ENCODE results near the gene RNF115. TPM values are rescaled to one million over a fixed set of nuclear protein-coding genes. Genes with fewer than 3 reads are reported as not detected.

The RNF115 gene
- polyA plus RNA-seq, 3 donors: 3.5 to 5.4 (median 5.2) TPM

DNA sequence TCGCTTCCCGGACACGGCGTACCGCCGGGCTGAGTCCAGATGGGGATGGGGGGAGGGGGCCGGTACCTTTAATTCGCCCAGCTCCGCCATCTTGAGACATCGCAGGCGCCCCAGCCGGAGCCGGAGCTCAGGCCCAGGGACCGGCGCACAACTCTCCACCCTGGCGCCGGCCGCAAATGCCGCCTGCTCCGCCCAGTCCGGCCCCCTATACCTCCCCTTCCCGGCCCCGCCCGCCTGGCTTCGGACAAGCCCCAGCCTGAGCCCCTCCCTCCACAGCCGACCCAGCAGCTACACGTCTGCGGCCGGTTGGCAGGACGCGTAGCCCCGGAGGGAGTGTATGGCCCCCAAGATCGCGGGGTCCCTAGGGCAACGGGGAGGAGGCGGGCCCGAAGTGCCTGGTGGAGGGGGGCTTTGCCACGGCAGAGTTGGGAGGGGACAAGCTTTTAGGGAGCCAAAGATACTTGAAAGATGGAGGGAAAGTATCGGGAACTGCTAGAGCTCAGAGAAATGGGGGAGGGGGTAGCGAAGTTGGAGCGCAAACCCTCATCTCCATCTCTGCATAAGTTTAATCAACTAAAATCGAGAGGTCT, 35.1 kb upstream of the RNF115 start, which contains the start of gene PIAS3:
Gene PIAS3 (minus strand): TSS at position 181 of the 590 bp plus-strand sequence. CDS start 91 bp downstream, at position 90.
- peak; percentile 79 to 84 (median 80) for DNase-seq
- Histone ChIP-seq H3K4me1 (ENCODE audit: control insufficient read depth in 1 of 2, insufficient read depth in 2 of 2, low read length in 2 of 2) (peaks cover 13 to 18% of the 10 kb centered on the region in 2 donors), H4K20me1 (ENCODE audit: insufficient read depth, low read length) (no peaks in the 10 kb centered on the region), H3K4me3 (replicated peaks in 1 of 3; ENCODE audit: low read depth in 2 of 3, low read length in 3 of 3) (peak within 1 kb of the TSS; percentile 94 to 99 (median 99)), H3K79me2 (ENCODE audit: insufficient read depth, low read length) (peaks cover 7% of the 10 kb centered on the region), H3K27ac (ENCODE audit: low read depth in 1 of 2, low read length in 2 of 2) (peak within 1 kb of the TSS; percentile 70 to 85), H3K9me3 (replicated peaks in 1 of 2; ENCODE audit: control insufficient read depth in 1 of 2, insufficient read depth in 1 of 2, low read length in 2 of 2) (no peaks in the 10 kb centered on the region), H3K36me3 (replicated peaks in 1 of 2; ENCODE audit: control insufficient read depth in 1 of 2, insufficient read depth in 2 of 2, low read length in 2 of 2) (peaks cover 18 to 32% of the 10 kb centered on the region in 2 donors), H3K9ac (ENCODE audit: insufficient read depth, low read length, poor library complexity, severe bottlenecking) (peak within 1 kb of the TSS; percentile 77), H2AFZ (ENCODE audit: insufficient read depth, low read depth, low read length, poor library complexity, severe bottlenecking) (peak within 1 kb of the TSS; percentile 95), H3K27me3 (ENCODE audit: control insufficient read depth in 2 of 2, insufficient read depth in 2 of 2, low read length in 2 of 2) (no peaks in the 10 kb centered on the region), H3K4me2 (replicated peaks; ENCODE audit: extremely low read depth, low read length, poor library complexity, severe bottlenecking) (peak within 1 kb of the TSS; percentile 97)
- Mint-ChIP-seq H3K4me1 (peaks cover 14% of the 10 kb centered on the region), H3K27ac (peak within 1 kb of the TSS; percentile 87 to 95 (median 93)), H3K36me3 (peaks cover 28 to 32% of the 10 kb centered on the region in 2 donors), H3K4me3 (peak within 1 kb of the TSS; percentile 97 to 98), H3K27me3 (ENCODE audit: low read depth in 3 of 3) (peaks cover 0 to 4% (median 2%) of the 10 kb centered on the region in 3 donors), H3K9me3 (peaks cover 0 to 1% (median 0%) of the 10 kb centered on the region in 7 donors)
- intact Hi-C loops (cut with micrococcal nuclease): loop anchor here in 1 of 2 donors (5.0 kb wide), 1 partner anchor 58 kb away; the partner anchor contains the start of gene PEX11B
- TF ChIP-seq, protein P1, sequence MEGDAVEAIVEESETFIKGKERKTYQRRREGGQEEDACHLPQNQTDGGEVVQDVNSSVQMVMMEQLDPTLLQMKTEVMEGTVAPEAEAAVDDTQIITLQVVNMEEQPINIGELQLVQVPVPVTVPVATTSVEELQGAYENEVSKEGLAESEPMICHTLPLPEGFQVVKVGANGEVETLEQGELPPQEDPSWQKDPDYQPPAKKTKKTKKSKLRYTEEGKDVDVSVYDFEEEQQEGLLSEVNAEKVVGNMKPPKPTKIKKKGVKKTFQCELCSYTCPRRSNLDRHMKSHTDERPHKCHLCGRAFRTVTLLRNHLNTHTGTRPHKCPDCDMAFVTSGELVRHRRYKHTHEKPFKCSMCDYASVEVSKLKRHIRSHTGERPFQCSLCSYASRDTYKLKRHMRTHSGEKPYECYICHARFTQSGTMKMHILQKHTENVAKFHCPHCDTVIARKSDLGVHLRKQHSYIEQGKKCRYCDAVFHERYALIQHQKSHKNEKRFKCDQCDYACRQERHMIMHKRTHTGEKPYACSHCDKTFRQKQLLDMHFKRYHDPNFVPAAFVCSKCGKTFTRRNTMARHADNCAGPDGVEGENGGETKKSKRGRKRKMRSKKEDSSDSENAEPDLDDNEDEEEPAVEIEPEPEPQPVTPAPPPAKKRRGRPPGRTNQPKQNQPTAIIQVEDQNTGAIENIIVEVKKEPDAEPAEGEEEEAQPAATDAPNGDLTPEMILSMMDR (IDR thresholded peaks at IDR 0.05): no peak
- under 1% methylated on average over 37 of the region's 42 CpGs for WGBS (ENCODE audit: insufficient coverage)

DNA sequence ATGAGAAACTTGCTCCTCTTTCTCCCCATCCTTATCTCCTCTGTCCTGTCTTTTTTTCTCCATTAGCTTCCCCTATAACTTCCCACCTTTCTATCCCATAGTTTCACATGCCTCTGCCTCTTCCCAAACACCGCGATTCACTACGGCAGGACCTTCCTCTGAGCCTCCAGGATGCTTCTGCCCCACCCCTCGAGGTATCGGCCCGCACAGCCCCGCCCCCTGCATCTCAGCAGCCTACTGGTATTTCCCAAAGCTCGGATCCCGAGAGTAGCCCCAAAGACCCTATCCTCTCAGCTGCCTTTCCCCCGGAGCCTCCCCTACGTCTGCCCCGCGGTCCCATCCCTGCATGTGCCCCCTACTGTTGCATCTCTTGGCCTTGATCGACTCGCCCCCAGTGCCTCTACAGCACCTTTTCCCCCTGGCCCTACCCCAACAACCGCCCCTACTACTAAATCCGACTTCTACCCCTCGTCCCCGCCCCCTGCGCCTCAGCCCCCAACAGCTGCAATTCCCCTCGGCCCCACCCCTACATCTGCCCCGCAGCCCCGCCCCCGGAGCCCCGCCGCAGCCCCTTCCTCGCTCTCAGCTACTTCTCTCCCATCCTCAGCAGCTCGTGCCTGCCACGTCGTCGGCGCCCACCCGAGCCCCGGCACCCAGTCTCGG, 34.5 kb upstream of the RNF115 start:
- peak overlapping the region; percentile 97 for H3K4me2 ChIP-seq (replicated peaks; ENCODE audit: extremely low read depth, low read length, poor library complexity, severe bottlenecking)
- H4K20me1 ChIP-seq (ENCODE audit: insufficient read depth, low read length): no peaks in the 10 kb centered on the region
- H3K9ac ChIP-seq (ENCODE audit: insufficient read depth, low read length, poor library complexity, severe bottlenecking): peak overlapping the region; percentile 77
- H3K4me3 ChIP-seq (replicated peaks in 1 of 3; ENCODE audit: low read depth in 2 of 3, low read length in 3 of 3): peak overlapping the region; percentile 94 to 99 (median 99)
- H3K9me3 ChIP-seq (replicated peaks in 1 of 2; ENCODE audit: control insufficient read depth in 1 of 2, insufficient read depth in 1 of 2, low read length in 2 of 2): no peaks in the 10 kb centered on the region
- WGBS (ENCODE audit: insufficient coverage): under 1% methylated on average over 17 of the region's 35 CpGs
- H3K9me3 Mint-ChIP-seq: peaks cover 0 to 1% (median 0%) of the 10 kb centered on the region in 7 donors
- H3K27ac Mint-ChIP-seq: peak overlapping the region in 5 of 7 donors; percentile 17 to 93 (median 86)
- peak overlapping the region; percentile 70 to 85 for H3K27ac ChIP-seq (ENCODE audit: low read depth in 1 of 2, low read length in 2 of 2)
- H3K4me1 ChIP-seq (ENCODE audit: control insufficient read depth in 1 of 2, insufficient read depth in 2 of 2, low read length in 2 of 2): peaks cover 13 to 18% of the 10 kb centered on the region in 2 donors
- peak overlapping the region; percentile 97 to 98 for H3K4me3 Mint-ChIP-seq
- TF ChIP-seq, protein P1 (IDR thresholded peaks at IDR 0.05): no peak
- H3K36me3 Mint-ChIP-seq: peaks cover 33 to 39% of the 10 kb centered on the region in 2 donors
- H3K36me3 ChIP-seq (replicated peaks in 1 of 2; ENCODE audit: control insufficient read depth in 1 of 2, insufficient read depth in 2 of 2, low read length in 2 of 2): peaks cover 23 to 38% of the 10 kb centered on the region in 2 donors
- peaks cover 0 to 2% (median 0%) of the 10 kb centered on the region in 3 donors for H3K27me3 Mint-ChIP-seq (ENCODE audit: low read depth in 3 of 3)
- intact Hi-C loops (cut with micrococcal nuclease): loop anchor here in 1 of 2 donors (5.0 kb wide), 1 partner anchor 59 kb away; the partner anchor contains the start of gene PEX11B
- peak overlapping the region; percentile 95 for H2AFZ ChIP-seq (ENCODE audit: insufficient read depth, low read depth, low read length, poor library complexity, severe bottlenecking)
- no peaks in the 10 kb centered on the region for H3K27me3 ChIP-seq (ENCODE audit: control insufficient read depth in 2 of 2, insufficient read depth in 2 of 2, low read length in 2 of 2)
- H3K79me2 ChIP-seq (ENCODE audit: insufficient read depth, low read length): peaks cover 7% of the 10 kb centered on the region
- H3K4me1 Mint-ChIP-seq: peaks cover 14% of the 10 kb centered on the region
- DNase-seq: peak in 1 of 3 donors; percentile 14
